Measurements from ENCODE around the gene MMP17.

- no peak for TF ChIP-seq CTCF (conservative IDR thresholded peaks at IDR 0.05; ENCODE audit: low read depth, low read length)
- TF ChIP-seq EZH2 (IDR thresholded peaks at IDR 0.05; ENCODE audit: low read length, unreplicated experiment) = no peak
These were observed 7.5 kb downstream of the MMP17 start for GRCh38 chr12:131835616-131836171.
